ENCODE data around the gene RCAN2. TPM values are rescaled to one million over a fixed set of nuclear protein-coding genes. Genes with fewer than 3 reads are reported as not detected.

Gene RCAN2
- total RNA-seq, 1 experiment from 2014 or later = 0.05 TPM

DNA sequence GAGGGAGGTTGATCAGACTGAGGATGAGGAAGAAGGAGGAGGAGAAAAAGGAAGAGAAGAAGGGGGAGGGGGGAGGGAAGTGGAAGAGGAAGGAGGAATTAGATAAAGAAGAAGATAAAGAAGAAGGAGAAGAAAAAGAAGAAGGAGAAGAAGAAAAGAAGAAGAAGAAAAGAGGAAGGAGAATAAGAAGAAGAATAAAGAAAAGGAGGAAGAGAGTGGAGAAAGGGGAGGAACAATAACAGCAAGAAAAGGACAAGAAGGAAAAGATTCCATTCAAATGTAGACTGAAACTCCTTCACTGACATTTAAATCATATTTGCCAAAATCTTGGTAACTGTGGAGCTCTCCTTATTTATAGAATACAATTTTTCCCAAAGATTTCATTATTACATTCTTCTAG lies 34.3 kb upstream of the RCAN2 start:
- DNase-seq (ENCODE audit: low read depth, low spot score) = no peak
- ChIA-PET POLR2A (no interaction called here), CTCF (no interaction called here)
- no peaks in the 10 kb centered on the region for H3K36me3 ChIP-seq (ENCODE audit: control insufficient read depth, insufficient read depth, low read length)
- TF ChIP-seq CTCF (IDR thresholded peaks at IDR 0.05) (no peak), TCF7L2 (IDR thresholded peaks at IDR 0.05; ENCODE audit: low read depth, low read length) (no peak), POLR2AphosphoS5 (IDR thresholded peaks at IDR 0.05; ENCODE audit: low read depth, low read length) (no peak), REST (IDR thresholded peaks at IDR 0.05; ENCODE audit: insufficient read depth in 1 of 2, low read depth in 2 of 2, low read length in 1 of 2) (no peak)
- H3K4me3 ChIP-seq (ENCODE audit: low read depth in 2 of 2, low read length in 2 of 2) = no peak overlapping the region
- no peaks in the 10 kb centered on the region for H3K4me1 ChIP-seq (ENCODE audit: control insufficient read depth, insufficient read depth, low read length)
- no peak overlapping the region for H3K27ac ChIP-seq (ENCODE audit: low read length)
- intact Hi-C loops (cut with micrococcal nuclease; ENCODE audit: unreplicated experiment) (no loop called here), in situ Hi-C loops (cut with HindIII; ENCODE audit: low pct_unique_long_range_greater_than_20kb, low sequenced_read_pairs) (no loop called here)
- ATAC-seq = no peak
- BruUV-seq (replicated peaks) = no TSS peak
- H3K27me3 ChIP-seq (ENCODE audit: control insufficient read depth, insufficient read depth, low read length) = no peaks in the 10 kb centered on the region
- no peaks in the 10 kb centered on the region for H3K9me3 ChIP-seq (ENCODE audit: control insufficient read depth, insufficient read depth, low read depth, low read length)

- ATAC-seq (no peak), DNase-seq (ENCODE audit: low read depth, low spot score) (no peak)
- Histone ChIP-seq H3K27me3 (ENCODE audit: control insufficient read depth, insufficient read depth, low read length) (no peaks in the 10 kb centered on the region), H3K9me3 (ENCODE audit: control insufficient read depth, insufficient read depth, low read depth, low read length) (no peaks in the 10 kb centered on the region), H3K36me3 (ENCODE audit: control insufficient read depth, insufficient read depth, low read length) (no peaks in the 10 kb centered on the region), H3K27ac (ENCODE audit: low read length) (no peak overlapping the region), H3K4me3 (ENCODE audit: low read depth in 2 of 2, low read length in 2 of 2) (no peak overlapping the region), H3K4me1 (ENCODE audit: control insufficient read depth, insufficient read depth, low read length) (no peaks in the 10 kb centered on the region)
- intact Hi-C loops (cut with micrococcal nuclease; ENCODE audit: unreplicated experiment) (no loop called here), in situ Hi-C loops (cut with HindIII; ENCODE audit: low pct_unique_long_range_greater_than_20kb, low sequenced_read_pairs) (no loop called here)
- BruUV-seq (replicated peaks) = no TSS peak
- ChIA-PET CTCF (no interaction called here), POLR2A (no interaction called here)
- no peak for TF ChIP-seq REST (IDR thresholded peaks at IDR 0.05; ENCODE audit: insufficient read depth in 1 of 2, low read depth in 2 of 2, low read length in 1 of 2)
- no peak for TF ChIP-seq POLR2AphosphoS5 (IDR thresholded peaks at IDR 0.05; ENCODE audit: low read depth, low read length)
- no peak for TF ChIP-seq CTCF (IDR thresholded peaks at IDR 0.05)
- no peak for TF ChIP-seq SIN3A (IDR thresholded peaks at IDR 0.05; ENCODE audit: borderline replicate concordance, insufficient read depth, low read depth, low read length)
- TF ChIP-seq TCF7L2 (IDR thresholded peaks at IDR 0.05; ENCODE audit: low read depth, low read length) = no peak
Observed at GRCh38 chr6:46521464-46521971, 30.3 kb upstream of the RCAN2 start.
